ENCODE measurements around the gene PC.

The PC gene

DNA sequence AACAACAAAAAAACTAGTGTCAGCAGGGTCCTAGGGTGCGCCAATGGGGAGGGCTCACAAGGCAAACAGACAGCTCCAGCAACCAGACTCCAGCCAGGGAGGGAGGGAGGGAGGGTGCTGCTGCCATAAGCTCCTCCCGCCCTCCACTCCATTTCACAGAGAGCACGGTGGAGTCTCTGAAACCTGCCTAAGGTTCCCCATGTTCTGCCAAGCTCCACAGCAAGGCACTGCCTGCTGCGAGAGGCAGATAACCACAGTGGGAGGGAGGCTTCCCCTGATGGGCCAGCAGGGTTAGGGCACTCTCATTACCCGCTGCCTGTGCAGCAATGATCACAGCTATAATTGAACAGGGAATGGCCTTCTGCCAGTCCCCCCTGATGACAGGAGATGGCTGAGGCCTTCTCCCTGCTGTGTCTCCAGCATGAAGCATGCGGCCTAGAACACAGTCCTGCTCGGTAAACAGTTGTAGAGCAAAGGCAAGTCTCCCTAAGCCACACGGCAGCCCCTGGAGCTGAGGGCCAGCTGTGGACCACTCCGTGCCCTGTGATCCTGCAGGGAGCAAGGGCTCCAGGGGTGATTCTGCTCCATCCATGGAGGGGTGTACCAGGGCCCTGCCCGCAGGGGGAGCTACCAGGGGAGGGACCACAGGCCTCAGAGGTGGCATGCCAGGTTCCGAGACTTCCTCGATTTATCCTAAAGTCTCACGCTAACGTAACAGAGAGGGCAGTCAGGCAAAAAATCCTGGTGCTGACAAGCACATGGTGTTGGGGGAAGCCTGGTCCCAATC, 42.9 kb downstream of the PC start:
- DNase-seq (ENCODE audit: insufficient read length, low spot score), result no peak
- no peak for FAIRE-seq

DNA sequence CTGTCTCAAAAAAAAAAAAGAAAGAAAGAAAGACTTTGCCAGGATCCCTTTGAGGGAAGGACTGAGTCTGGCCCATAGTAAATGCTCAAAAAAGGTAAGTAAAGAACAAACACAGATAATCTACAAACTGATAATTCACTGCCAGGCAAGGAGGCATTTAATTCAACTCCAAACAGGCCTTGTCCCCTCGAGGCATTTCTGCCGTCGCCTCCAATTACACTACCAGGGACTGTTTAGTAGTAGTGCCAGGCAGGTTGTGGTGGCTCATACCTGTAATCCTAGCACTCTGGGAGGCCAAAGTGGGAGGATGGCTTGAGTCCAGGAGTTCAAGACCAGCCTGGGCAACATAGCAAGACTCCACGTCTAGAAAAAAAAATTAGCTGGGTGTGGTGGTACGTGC, 43.7 kb downstream of the PC start:
- no peak for FAIRE-seq
- DNase-seq (ENCODE audit: insufficient read length, low spot score), result no peak

DNA sequence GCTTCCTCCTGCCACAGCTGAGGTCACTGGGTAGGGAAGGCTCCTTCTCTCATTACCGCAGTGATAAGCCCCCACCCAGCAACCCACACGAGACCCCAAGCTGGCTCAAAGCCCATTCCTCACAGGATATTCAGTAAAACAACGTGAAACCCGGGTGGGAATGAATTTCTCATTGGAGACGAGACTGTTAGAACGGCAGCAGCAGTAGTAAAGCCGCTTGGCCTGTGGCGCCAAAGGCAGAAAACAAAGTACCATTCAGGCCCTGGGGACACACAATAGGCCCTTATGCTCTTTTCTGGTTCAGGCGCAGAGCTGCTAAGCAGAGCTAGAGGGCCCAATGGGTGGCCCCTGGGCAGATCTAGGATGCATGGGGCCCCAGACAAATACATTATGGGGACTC, 45.3 kb downstream of the PC start:
- FAIRE-seq (no peak), DNase-seq (ENCODE audit: insufficient read length, low spot score) (no peak)

DNA sequence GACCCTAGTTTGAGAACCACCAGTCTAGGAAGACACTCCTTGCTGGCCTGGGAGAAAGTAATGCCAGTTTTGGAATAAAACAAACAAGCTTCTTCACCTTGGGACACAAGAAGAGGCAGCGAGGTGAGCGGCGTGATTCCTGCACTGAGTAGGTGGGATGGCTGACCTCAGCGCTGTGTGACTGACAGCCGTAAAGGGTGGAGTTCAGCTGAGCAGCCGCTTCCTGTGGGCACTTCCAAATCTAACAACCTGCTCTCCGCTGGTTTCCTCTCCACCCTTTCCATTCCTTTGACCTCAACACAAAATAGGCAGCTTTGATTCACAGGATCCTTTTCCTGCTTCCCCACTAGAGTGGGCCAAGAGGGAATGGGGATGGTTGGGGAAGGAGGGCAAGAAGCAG, 45.8 kb downstream of the PC start:
- DNase-seq (ENCODE audit: insufficient read length, low spot score) (no peak), FAIRE-seq (no peak)

DNA sequence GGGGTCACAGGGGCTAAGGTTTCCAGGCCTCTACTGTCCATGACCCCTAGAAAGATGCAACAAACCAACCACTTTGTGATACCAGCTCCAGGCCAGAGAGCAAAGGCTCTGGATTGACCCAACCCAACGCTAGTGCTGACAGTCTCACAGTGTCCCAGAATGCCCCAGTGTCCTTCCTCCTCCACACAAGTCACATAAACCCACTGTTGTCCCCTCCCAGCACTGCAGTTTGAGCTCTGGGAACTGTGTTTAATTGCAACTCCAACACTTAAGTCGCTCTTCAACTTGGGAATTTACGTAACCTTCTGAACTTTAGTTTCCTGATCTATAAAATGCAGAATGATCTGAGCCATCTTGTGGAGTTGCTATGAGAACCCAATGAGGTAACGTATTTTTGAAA, 47.5 kb downstream of the PC start:
- no peak for FAIRE-seq

DNA sequence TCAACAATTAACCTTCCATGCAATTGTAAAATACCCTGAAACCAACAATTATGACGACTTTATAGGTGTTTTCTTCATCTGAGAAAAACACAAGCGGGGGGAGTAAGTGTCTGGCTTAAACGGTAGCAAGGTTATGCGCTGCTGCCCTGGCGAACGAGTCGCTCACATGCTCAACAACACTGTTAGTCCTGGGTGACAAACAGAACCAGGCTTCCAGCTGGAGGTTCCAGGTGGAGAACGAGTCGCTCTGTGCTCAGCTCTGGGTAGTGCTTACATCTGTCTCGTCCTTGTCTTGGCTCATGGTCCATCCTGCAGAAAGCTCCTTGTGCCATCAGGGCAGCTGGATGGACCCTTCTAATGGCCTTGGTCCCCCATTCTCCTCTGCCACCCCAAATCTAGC, 48.2 kb downstream of the PC start:
- DNase-seq (ENCODE audit: insufficient read length, low spot score) (no peak), FAIRE-seq (no peak)

More for the DNA sequence above, 47.5 kb downstream of the PC start:
- DNase-seq (ENCODE audit: insufficient read length, low spot score), result no peak

DNA sequence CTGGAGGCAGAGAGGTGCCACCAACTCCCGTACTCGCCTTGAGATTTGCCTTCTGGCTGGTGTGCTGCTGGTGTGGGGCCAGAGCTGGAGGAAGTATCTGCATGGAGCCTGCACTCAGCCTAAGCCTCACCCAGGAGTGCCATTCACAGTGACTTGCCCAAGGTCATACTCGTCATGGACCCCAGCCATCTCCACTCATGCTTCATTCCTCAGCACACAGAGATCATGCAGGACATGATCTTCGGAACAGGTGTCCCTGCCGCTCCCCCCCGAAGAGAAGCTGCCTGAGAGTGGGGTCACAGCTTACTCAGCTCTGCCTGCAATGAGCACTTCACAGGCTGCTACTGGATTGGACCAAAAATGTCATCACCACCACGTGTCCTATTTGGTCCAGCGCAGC, 49.0 kb downstream of the PC start:
- no peak for DNase-seq (ENCODE audit: insufficient read length, low spot score)
- FAIRE-seq, result no peak

DNA sequence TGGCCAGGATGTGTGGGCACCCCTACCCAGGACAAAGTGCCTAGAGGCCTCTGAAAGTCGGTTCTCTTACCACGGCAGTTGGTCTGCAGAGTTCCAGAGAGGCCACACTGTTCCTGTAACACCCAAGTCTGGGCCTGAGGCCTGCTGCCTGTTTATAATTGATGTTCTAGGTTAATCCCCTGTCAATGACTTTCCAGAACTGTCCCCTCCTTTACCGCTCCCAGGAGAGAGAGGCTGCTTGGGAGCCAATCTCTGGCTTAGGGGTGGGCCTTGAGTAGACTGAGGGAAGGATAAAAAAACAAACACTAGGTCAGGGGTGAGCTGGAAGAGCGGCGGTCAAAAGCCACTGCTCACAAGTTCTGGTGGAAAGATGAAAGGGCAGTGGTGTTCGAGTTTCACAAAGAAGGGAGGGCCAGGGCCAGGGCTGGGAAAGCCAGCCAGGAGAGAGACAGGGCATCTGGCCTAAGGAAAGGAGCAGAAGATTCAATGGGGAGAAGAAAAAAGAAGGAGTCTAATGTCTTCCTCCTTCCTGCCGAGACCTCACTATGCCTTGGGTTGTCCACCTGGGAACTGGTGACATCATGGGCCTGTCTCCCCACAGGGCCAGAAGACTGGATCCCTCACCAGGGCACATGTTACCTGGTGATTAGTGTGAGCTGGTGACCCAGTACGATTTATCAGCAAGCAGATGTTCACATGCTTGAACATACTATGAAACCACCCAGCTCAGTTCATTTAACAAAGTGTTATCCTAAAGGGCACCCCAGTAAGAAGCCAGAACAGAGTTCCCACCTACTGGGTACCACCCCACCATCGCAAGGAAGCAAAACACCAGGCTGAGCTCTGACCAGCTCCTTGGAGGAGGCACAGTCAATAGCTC, 50.2 kb downstream of the PC start:
- DNase-seq (ENCODE audit: insufficient read length, low spot score) (no peak), FAIRE-seq (no peak)

DNA sequence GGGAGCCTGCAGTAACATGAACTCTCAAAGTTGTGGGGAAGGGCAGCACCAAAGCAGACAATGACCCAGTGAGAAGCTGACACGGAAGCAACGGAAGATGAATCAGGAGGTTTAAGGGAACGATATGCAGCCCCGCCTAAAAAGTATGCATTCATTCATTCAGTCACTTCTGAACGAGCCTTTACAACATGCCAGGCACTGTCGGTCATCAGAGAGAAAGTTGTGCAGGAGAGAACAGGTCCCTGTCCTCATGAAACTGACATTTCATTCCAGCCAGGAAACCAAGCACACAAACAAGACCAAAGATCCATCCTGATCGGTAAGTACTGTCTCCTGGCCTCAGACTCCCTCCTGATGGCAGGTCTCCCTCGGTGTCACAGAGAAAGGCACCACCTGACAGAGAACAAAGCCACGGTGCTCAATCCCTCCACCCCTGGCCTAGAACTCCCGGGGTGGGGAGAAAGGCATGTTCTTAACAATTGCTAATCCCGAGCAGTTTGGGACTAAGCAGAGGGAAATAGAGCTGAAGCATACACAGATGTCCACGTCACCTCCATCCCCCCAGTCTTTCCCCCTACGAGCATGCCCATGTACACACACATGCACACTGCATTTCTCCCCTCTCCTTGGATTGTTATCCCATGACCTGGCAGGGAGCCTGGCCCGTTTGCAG, 52.0 kb downstream of the PC start:
- DNase-seq (ENCODE audit: insufficient read length, low spot score), result no peak
- FAIRE-seq, result no peak

DNA sequence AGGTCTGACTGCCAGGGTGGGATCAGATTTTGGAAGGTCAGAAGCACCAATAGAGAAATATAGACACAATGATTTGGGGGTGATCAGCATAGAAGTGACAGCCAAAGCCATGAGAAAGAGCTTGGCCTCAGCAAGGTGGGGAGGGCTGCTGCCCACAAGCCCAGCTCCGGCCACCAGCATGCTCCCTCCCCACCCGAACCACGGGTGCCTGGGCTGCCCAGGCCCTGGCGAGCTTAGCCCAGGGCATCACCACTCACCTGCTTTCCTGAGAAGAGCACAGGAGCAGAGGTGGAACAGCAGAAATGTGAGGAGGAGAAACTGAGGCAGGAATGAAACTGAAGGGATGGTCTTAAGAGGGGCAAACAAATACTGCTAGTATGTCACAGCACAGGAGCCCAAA, 52.6 kb downstream of the PC start:
- FAIRE-seq, result no peak
- DNase-seq (ENCODE audit: insufficient read length, low spot score), result no peak

DNA sequence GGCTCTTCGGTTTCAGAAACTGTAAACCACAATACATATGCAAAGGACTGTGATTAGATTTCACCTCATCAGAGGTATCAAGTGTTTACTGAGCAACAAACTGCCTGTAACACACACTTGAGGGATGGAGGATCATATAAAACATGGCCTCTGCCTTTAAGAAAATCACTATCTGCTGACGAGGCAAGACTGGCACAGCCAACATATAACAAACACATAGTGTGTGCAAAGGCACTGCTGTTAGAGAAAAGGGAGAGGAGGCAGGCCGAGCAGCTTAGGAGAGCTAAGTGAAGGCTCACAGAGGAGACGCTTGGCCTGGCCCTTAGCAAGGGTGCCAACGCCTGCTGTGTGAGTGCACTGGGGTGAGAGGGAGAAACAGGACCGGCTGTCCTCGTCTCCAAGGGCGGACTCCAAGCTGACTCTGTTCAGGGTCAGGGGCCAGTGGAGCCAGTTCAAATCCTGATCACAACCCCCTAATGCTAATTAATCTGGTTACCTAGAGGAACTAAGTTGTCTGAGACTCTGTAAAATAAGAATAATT, 53.1 kb downstream of the PC start:
- no peak for DNase-seq (ENCODE audit: insufficient read length, low spot score)
- FAIRE-seq, result no peak

DNA sequence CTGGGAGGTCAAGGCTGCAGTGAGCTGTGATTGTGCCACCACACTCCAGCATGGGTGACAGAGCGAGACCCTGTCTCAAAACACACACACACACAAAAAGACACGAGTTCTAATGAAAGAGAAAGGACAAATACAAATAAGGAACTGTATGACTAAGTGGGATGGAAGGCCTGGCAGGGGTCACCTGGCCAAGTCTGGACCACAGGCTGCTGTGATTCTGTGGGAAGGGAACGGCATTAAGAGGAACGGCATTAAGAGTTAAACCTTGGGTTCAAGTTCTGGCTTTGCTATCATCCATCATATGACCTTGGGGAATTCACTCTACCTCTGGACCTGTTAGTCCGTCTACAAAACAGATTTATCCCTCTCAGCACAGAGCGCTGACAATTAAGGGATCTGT, 53.6 kb downstream of the PC start:
- DNase-seq (ENCODE audit: insufficient read length, low spot score) (no peak), FAIRE-seq (no peak)

DNA sequence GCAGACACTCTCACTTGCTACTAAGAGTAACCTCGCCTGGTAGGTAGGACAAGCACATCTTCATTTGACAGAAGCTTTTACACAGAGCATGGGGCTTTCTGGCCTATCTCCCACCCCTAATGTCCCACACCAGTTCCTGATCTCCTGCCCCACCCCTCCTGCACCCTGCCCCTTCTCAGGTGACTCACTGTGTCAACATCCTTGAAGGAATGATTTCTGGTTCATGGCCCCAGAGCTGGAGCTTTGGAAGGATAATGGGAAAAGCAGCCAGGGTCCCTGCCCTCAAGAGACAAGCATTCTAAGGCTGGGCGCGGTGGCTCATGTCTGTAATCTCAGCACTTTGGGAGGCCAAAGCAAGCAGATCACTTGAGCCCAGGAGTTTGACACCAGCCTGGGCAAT, 54.1 kb downstream of the PC start:
- FAIRE-seq (no peak), DNase-seq (ENCODE audit: insufficient read length, low spot score) (no peak)

DNA sequence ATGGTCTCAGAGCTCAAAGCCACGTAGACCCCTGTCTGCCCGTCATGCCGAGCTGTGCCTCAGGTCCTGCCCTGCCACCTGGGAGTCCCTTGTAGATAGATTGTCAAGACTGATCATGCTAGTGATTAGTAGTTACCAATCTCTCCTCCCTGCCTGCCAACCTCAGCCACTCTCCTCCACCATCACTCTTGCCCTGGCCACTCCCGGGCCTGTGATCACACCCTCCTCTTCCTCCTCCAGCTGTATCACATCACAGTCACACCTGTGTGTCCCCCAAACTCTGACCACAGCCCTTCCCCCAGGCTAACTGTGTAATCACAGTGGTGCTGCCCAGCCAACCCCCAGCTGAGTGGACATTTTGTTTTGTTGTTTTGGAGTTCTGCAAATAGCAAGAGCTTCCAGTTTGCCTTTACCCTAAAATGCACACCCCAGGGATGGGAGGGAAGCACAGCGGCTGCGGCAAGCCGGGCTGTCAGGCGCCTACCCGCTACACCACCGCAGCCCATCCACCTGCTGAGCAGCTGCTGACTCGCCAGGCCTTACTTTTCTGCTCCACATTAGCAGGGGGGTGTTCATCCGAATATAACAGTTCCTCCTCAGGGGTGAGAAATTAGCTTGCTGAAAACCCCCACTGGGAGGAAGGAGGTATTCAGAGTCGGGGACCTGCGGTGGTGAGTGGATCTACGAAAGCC, 55.6 kb downstream of the PC start:
- FAIRE-seq (no peak), DNase-seq (ENCODE audit: insufficient read length, low spot score) (no peak)

DNA sequence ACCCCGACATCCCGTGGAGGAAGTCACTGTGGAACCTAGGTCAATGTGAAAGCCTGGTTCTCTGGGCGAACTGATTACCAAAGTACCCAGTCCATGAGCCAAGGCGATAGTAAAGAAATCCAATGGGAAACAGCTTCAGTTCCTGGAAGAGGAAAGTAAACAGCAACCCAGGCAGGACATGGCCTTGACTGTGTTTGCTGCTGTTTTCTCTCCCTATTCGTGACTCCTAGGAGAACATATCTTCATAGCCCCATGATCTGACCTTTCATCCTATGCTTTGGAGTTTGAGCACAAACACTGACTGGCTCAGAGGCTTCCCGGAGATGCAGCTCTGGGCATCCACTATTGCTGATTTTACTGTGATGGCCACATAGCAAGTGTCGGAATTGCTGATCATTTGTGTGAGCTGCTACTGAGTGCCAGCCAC, 56.2 kb downstream of the PC start:
- FAIRE-seq (no peak), DNase-seq (ENCODE audit: insufficient read length, low spot score) (no peak)

DNA sequence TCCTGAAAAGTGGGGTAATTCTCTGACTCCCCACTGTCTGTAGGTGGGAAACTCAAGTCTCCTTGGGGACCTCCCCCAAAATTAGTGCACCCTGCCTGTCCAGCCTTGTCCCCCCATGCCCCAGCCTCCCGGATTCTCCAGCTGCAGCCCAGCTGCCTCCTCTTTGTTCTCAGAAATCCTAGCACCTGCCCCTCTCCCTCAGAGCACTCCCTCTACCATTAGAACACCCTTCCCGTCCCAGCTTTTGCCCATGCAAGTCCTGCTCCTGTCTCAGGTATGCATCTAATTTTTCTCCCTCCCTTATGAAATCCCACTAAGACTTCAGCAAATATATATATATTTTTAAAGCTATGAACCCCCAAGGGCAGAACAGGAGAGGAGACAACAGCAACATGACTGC, 64.0 kb downstream of the PC start:
- FAIRE-seq (no peak), DNase-seq (ENCODE audit: insufficient read length, low spot score) (no peak)

DNA sequence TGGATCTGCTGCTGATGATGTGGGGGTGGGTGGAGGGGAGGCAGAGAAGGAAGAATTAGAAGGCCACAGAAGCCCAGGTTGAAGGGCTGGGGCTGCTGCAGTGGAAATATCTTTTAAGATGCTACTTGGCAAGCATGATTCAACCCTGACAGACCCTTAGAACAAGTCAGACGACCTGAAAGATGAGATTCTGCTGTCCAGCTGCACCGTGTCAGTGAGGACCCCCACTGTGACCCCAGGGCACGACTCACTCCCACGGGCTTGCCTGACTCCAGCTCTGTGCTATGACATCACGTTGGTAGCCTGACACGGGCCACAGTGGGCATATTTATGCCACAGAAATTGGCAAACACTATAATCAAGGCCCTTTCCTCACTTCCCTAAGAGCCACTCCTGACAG, 65.3 kb downstream of the PC start:
- no peak for FAIRE-seq
- no peak for DNase-seq (ENCODE audit: insufficient read length, low spot score)

DNA sequence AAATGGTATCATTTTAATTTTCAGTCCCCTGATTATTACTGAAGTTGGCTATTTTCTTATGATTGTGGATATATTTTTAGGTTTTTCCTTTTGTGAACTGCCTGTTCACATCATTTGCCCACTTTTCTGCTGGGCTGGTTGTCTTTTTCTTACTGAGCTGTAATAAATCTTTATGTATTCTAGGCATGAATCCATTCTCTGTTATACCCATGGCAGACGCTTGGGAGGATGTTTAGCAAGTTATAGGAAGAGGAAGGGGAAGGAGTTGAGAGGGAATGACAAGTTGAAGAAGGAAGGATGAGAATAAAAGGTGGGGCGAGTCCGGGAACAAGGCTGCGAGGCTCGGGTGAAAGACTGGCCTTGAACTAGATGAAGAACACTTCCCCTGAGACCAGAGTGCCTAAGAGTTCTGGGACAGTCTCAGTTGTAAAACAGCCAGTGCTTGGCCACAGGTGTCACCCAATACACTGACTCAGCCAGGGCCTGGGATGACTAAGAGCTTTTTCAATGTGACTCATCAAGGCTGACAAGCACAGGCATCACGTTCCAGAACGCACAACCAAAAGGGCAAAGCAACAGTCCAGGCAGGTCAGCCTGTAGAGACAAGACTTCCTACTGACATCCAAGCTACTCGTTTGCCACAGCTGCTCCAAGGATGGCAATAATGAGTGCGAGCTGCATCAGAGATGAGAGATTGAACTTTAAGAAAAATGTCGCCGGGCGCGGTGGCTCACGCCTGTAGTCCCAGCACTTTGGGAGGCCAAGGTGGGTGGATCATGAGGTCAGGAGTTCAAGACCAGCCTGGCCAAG, 66.1 kb downstream of the PC start:
- FAIRE-seq, result peak; percentile 14
- DNase-seq (ENCODE audit: insufficient read length, low spot score), result peak; percentile 63

DNA sequence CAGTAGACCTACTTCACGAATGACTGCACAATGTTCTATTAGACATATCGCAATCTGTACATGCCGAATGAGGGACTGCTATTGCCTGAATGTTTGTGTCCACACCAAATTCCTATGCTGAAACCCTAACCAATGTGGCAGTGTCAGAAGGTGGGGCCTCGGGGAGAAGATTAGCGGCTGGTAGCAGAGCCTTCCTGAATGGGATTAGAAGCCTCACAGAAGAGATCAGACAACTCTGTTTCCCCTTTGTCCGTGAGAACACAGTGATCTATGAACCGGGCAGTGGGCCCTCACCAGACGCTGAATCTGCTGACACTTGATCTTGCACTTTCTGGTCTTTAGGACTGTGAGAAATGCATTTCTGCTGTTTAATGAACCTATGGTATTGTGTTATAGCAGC, 68.2 kb downstream of the PC start:
- FAIRE-seq (no peak), DNase-seq (ENCODE audit: insufficient read length, low spot score) (no peak)

DNA sequence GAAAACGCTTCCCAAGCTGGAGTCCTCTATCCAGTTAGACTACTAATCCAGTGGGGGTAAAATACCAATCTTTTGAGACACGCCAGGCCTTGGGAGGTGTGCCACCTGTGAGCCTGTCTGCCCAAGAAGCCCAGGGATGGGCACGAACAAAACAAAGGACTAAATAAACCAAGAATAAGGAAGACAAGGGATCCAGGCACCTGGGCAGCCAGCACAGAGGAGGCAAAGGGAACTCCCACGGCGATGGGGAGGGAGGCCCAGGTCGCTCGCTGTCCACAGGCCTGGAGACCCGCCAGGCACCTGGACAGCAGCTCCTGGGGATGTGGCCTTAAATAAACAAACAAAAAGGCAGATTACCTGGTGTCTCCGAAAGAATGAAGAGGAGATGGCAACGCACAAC, 69.9 kb downstream of the PC start:
- no peak for FAIRE-seq

More for the DNA sequence above, 69.9 kb downstream of the PC start:
- DNase-seq (ENCODE audit: insufficient read length, low spot score), result no peak
